Keratinocyte (primary cell): ENCODE results near the gene NKX2-4.

ENCODE experiments used
- EZH2 ChIP-seq: IDR thresholded peaks from one replicate; pipeline ENCODE4 v1.6.1; 2012; ENCODE audit warnings: inconsistent platforms, mild to moderate bottlenecking, low read length, moderate library complexity
- TF ChIP-seq, protein P1 (sequence below), 3 experiments: IDR thresholded peaks in 1 of 3; conservative IDR thresholded peaks in 1 of 3; optimal IDR thresholded peaks in 1 of 3; 2 replicates in 2 of 3; 3 replicates in 1 of 3; pipeline versions ENCODE3 to v1.5.1; 2011; ENCODE audit warnings: low read length in 3 of 3, mild to moderate bottlenecking in 3 of 3, moderate library complexity in 2 of 3, control low read depth in 1 of 3, inconsistent platforms in 1 of 3; ENCODE audit not compliant: insufficient read depth in 2 of 3; ENCODE audit errors: extremely low read depth in 1 of 3

DNA sequence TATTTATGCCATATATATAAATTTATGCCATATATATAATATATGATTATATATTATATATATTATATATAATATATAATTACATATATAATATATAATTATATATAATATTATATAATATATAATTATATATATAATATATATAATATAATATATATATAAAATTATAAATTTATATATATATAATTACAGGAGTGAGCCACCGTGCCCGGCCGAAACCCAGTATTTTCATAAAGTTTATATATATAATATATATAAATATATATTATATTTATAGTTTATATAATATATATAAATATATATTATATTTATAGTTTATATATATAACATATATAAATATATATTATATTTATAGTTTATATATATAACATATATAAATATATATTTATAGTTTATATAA is 31.6 kb downstream of the NKX2-4 start:
- TF ChIP-seq, protein P1, sequence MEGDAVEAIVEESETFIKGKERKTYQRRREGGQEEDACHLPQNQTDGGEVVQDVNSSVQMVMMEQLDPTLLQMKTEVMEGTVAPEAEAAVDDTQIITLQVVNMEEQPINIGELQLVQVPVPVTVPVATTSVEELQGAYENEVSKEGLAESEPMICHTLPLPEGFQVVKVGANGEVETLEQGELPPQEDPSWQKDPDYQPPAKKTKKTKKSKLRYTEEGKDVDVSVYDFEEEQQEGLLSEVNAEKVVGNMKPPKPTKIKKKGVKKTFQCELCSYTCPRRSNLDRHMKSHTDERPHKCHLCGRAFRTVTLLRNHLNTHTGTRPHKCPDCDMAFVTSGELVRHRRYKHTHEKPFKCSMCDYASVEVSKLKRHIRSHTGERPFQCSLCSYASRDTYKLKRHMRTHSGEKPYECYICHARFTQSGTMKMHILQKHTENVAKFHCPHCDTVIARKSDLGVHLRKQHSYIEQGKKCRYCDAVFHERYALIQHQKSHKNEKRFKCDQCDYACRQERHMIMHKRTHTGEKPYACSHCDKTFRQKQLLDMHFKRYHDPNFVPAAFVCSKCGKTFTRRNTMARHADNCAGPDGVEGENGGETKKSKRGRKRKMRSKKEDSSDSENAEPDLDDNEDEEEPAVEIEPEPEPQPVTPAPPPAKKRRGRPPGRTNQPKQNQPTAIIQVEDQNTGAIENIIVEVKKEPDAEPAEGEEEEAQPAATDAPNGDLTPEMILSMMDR (optimal IDR thresholded peaks at IDR 0.05 in 1 of 3, IDR thresholded peaks at IDR 0.05 in 1 of 3, conservative IDR thresholded peaks at IDR 0.05 in 1 of 3; ENCODE audit: extremely low read depth in 1 of 3, insufficient read depth in 2 of 3, low read length in 3 of 3): no peak
- TF ChIP-seq EZH2: no peak
